DLD1 (cell line): ENCODE data around the gene KCNH6.

Experiments
- in situ Hi-C: cut with HindIII; loops from 2 replicates; pipeline ENCODE4 v1.10.0; 2017; ENCODE audit warnings: low sequenced_read_pairs

The KCNH6 gene

DNA sequence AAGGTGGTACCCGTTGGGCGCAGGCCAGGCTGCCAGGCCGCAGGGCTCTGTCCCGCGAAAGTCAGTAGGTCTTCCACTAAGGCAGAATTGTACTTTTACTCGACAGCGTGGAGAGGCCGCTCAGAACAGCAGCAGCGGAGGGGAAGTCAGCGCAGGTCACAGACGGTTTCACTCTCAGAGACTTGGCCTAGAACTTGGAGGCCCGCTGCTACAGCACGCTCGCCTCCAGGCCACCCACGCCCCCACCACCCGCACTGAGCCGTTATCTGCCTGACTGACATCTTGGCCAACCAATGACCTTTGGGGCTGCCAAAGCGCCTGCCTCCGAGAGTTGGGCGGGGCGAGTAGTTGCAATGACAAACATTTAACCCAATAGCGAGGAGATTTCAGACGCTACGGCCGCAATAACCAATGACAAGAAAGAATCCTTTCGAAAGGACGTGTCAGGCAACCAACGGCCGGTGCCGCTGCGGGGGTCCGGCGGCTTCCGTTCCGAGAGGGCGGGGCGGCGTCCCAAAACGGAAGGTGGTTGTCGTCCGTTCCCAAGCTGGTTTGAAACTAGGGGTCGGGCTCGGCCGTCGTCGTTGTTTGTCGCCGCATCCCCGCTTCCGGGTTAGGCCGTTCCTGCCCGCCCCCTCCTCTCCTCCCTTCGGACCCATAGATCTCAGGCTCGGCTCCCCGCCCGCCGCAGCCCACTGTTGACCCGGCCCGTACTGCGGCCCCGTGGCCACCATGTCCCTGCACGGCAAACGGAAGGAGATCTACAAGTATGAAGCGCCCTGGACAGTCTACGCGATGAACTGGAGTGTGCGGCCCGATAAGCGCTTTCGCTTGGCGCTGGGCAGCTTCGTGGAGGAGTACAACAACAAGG is 27.0 kb downstream of the KCNH6 start, which contains the start of gene DCAF7:
Gene DCAF7, plus strand, starts transcription at position 532 of the 871 bp plus-strand sequence. Its CDS starts 201 bp downstream, at position 733.
- in situ Hi-C loops, result no loop called here

DNA sequence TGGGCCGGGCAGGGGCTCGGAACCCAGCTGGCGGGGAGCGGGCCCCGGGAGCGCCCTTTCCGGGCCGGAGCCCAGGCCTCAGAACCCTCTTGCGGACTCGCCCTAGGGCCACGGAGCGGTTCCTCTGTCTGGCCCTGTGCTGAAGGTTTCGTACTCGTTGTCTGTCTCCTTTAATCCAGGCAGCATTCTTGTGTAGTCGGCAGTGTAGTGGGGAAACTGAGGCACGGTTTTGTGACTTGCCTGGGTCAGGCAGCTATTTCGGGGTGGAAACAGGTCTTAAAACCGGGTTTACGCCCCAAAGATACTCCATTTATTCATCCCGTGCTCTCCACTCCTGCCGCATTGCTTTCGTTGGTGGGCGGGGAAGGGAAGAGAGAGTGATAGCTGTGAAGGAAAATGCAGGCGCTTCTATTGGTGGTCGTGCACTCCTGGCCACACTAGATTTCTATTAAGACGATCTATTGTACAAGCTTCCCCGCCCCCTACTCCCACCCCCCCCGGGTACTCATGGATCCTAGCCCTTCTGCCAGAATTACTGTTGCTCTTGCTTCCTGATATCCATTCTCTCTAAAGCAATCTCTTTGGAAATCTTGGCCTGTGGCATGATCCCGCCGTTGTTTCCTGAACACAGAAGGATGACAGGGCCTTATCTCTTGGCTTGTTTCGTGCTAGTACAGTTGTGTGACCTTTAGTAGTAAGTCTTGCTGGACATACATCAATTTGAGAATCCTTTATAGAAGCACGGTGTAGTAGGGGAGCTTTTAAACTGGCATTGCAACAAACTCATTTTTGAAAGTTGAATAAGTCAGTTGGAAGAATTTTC is 27.9 kb downstream of the KCNH6 start:
- in situ Hi-C loops, result no loop called here

DNA sequence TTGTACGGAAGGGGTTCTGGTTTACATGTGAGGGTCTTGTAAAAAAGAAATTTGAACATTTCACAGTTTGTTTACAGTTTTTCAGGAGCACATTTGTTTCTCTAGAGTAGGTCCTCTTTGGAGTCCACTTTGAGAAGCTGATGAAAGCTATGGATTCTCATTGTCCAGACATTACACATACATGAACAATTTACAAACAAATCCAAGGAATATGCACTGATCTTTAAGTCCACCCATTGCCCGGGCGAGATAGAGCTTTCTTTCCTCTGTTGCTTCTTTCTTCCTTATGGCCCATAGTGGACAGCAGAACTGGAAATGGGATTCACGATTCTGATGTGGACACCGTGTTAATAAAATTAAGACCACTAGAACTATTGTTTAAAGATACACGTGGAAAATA is 29.1 kb downstream of the KCNH6 start:
- in situ Hi-C loops, result no loop called here

DNA sequence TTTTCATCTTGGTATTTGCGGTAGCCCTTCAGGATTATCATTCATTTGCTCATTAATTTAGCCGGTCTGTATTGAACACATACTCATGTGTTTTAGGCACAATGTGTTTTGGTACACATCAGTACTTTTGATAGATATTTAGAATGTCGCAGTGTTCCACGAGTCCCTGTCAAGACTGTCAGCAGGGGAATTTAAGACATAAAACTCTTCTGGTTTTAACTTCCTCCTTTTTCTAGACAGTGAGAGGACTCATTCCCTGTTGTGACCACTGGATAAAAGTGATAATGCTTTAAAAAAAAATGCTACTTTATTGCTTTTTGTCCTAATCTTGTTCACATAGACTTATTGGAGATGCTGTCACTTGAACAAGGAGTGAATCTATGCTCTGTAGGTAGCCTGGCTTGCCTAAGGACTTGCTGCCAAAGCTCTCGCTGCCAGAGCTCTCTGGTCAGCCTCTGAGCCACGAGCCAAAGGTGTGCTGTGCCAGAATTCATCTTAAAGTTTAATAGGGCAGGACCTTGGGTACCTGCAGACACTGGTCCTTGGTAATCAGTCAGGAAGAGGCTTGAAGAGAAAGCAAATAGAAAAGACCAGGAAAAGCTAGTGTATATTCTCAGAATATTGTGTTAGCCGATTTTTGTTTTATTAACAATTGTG is 32.5 kb downstream of the KCNH6 start:
- in situ Hi-C loops, result no loop called here

DNA sequence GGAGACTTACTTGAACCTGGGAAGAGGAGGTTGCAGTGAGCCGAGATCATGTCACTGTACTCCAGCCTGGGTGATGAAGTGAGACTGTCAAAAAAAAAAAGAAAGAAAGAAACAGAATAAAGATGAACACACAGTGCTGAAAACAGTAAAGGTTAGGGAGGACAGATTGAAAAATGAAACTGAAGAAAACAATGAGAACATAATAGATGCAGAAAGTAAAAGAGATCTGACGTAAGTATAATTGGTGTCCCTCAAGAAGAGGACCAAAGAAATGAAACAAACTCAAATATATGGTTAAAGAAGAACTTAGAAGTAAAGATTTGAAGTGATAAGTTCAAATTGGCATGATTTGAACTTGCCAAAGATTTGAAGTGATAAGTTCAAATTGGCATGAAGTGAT is 34.3 kb downstream of the KCNH6 start:
- in situ Hi-C loops, result no loop called here

DNA sequence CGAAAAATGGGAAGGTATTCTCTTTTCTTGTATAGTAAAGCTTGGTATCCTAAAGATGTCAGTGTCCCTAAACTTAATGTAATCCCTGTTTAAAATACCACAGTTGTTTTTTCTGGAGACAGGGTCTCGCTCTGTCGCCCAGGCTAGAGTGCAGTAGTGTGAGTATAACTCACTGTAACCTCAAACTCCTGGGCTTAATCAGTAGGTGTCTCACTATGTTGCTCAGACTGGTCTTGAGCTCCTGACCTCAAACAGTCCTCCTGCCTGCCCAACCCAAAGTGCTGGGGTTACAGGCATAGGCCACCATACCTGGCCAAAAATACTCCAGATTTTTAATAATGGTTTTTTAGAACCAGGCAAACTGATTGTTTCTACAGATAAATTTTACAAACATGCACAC is 35.3 kb downstream of the KCNH6 start:
- in situ Hi-C loops, result no loop called here

DNA sequence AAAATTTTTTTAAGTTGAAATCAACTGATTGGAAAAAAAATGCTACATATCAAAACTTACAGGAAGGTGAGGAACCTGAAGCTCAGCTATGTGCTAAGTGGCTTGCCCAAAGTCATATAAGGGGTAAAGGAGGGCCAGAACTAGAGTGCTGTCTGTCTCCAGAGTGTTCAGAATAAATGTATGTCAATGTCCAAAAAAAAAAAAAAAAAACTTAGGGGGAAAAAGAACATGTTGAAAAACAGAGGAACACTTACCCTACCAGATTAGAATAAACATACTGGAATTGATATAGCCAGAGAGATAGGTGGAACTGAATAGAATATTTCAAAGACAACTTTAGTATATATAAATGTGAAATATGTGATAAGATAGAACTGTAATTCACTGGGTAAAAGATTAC is 38.7 kb downstream of the KCNH6 start:
- in situ Hi-C loops, result no loop called here

DNA sequence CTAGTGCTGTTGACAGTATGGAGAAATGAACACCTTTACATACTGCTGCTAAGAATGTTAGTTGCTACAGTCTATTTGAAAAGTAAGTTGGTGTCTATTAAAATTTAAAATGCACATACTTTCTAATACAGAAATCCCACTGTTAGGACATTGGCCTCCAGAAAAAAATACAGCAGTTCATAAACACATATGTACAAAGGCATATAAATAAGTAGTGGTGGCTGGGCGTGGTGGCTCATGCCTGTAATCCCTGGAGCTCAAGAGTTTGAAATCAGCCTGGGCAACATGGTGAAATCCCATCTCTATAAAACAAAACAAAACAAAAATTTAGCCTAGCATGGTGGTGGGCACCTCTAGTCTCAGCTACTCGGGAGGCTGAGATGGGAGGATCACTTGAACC is 40.2 kb downstream of the KCNH6 start:
- in situ Hi-C loops, result no loop called here

DNA sequence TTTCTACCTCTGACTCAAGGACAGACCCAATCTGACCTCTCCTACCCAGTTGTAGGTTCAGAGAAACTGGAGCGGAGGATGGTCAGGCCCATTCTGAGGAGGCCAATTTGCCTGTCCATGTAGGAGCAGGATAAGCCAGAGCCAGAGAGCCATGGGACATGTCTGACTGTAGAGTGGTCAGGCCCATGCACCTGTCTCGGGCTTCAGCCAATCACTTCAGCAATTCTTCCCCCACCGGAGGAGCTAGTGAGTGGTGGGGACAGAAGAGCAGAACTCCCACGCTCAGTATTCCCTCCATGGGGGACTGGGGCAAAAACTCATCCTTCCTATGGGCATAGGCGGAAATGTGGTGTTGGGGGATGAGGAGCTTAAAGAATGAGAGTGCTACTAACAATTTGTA is 41.4 kb downstream of the KCNH6 start:
- in situ Hi-C loops, result no loop called here

DNA sequence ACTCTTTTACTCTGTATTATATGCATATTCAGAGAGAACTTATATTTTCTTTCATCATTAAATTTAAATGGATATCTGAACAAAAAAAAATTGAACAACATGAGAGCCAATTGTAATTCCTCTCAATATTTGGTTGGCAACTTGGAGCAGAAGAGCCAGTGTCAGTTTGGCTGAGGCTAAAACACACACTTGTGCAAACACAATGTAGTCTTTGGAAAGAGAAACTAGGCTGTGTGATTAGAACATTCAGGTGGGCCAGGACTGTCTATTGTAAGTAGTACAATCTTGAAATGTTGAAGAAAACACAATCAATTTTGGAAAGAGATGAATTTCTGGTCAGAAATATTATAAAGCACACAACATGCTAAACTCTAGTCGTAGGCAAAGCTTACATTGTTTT is 44.1 kb downstream of the KCNH6 start:
- in situ Hi-C loops, result no loop called here

DNA sequence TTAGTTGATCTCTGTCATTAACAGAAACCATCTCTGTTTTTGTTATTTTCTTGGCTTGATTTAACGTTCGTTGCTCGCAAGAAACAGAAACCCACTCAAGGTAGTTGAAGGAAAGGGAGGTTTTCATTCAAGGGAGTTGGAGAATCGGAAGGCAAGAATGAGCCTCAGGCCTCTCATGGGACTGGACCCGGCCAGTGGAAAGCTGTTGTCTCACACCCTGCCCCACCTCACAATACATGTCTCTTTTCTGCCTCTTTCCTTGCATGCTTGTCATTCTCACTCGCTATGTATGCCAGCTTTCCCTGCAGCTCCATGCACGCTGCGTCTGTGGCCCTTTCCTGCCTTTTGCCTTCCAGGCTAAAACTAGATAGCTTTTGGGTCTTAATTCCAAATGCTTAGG is 45.4 kb downstream of the KCNH6 start:
- in situ Hi-C loops, result no loop called here

DNA sequence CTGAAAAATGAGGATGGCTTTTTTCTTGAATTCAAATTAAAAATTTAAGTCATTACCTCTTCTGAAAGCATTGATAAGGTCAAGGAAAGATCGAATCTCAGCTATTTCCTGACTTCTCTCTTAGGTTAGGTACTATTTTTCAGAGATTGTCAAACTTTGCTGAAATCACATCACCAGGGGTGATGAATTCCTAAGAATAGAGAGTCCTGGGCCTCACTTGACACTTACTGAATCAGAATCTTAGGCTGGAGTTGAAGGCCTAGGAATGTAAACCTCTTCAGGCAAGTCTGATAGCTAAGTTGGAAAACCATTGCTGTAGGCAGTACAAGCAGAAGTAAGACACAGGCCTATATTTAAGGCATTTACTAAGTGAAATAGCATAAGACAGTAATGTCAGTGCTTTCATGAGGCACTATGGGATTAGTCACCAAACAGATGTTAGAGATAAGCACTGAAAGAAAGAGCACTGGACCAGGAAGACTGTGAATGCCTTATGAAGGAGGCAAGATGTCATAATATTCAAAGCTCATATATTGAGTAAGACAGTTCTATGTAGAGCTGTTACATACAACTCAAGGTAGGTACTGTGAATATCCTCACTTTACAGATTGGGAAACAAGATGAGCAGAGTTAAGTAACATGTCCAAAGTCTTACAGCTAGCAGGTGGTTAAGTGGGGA is 48.6 kb downstream of the KCNH6 start:
- in situ Hi-C loops, result no loop called here

DNA sequence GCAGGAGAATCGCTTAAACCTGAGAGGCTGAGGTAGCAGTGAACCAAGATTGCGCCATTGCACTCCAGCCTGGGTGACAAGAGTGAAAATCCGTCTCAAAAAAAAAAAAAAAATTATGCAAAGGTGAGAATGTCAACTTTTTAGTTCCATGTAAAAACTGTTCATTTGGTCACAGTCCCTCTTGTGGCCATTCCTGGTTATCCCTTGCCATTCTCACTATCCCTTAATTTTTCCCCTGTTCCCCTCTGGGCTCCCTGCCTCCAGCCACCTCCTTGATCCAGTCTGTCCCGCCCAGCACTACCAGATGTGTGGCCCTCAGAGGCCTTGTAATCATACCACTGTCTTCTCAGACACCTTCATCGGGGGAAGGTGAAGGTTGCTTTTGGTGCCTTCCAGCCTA is 50.5 kb downstream of the KCNH6 start:
- in situ Hi-C loops, result no loop called here

DNA sequence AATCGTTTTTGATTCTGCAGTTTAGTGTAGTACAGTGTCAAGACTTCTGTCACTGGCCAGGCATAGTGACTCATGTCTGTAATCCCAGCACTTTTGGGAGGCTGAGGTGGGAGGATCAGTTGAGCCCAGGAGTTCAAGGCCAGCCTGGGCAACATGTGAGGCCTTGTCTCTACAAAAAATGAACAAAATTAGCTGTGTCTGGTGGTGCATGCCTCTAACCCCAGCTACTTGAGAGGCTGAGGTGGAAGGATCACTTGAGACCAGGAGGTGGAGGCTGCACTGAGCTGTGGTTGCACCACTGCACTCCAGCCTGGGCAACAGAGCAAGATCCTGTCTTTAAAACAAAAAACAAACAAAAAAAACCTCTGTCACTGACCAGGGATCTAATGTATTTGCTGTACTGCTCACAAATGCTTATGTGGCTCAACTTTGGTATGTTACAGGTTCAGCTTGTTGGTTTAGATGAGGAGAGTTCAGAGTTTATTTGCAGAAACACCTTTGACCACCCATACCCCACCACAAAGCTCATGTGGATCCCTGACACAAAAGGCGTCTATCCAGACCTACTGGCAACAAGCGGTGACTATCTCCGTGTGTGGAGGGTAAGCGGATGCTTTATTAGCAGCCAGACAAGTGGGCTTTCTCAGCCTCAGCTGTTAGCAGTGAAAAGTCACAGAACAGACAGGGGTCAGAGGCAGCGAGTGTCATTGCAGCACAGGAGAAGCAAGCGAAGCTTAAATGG is 55.0 kb downstream of the KCNH6 start:
- in situ Hi-C loops, result no loop called here

DNA sequence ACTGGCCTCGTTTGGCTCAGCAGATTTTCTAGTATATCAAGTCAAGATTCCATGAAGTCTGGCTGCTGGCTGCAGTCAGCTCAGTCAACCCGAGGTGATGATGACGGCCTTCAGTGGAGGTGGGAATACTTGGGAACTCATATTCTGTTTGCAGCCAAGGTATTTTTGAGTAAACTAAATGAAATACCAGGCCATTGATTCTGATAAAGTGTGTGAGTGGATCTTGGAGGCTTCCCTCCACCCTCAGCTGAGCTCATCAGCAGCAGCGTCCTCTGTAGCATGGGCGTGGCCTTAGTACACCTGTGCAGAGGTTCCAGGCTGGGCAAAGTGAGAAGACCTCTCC is 55.6 kb downstream of the KCNH6 start:
- in situ Hi-C loops, result no loop called here

DNA sequence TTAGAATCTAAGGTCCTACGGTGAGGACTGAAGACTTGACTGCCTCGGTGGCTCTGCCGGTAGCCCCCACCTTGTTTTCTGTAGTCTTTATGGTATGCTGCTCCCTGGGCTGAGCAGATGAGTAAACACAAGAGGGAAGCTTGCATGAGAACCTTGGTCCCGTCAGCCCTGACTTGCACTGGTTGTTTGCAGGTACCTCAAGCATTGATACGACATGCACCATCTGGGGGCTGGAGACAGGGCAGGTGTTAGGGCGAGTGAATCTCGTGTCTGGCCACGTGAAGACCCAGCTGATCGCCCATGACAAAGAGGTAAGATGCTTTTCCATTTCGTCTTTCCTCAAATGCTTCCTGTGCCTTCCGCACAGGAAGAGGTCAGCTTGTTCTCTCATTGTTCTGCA is 56.5 kb downstream of the KCNH6 start:
- in situ Hi-C loops, result no loop called here

DNA sequence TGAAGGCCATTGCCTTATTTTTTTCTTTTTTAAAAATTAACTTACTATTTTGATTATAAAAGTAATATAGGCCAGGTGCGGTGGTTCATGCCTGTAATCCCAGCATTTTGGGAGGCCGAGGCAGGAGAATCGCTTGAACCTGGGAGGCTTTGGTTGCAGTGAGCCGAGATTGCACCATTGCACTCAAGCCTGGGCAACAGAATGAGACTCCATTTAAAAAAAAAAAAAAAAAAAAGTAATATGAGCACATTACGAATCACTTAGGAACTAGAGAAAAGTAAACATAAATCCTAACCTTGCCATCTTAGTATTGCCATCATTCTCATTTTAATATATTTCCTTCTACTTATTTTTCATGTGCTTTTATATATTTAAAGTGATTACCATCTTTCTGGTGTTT is 64.6 kb downstream of the KCNH6 start:
- in situ Hi-C loops, result no loop called here

DNA sequence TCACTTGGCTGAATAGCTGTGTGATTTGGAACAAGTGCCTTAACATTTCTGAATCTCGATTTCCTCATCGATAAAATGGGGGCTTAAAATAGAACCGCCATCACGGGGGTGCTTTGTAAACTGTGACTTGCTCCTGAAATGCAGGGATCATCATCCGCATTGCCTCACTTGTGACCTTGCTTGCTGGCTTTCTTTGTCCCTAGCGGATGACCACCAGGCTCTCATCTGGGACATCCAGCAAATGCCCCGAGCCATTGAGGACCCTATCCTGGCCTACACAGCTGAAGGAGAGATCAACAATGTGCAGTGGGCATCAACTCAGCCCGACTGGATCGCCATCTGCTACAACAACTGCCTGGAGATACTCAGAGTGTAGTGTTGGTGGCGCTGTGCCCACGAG is 65.6 kb downstream of the KCNH6 start:
- in situ Hi-C loops, result no loop called here

DNA sequence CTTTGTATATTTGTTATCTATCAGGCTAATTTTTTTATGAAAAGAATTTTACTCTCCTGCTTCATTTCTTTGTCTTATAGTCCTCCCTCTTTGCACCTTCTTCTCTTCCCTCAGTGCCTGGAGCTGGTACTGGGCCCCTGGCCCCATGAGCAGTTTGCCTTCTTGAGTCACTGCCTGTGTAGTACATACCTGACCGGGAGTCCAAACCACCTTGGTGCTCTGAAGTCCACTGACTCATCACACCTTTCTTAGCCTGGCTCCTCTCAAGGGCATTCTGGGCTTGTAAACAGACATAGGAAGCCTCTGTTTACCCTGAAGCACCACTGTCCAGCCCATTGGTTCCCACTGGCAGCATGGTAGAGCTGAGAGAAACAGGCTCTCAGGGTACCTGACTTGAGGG is 66.5 kb downstream of the KCNH6 start:
- in situ Hi-C loops, result no loop called here

DNA sequence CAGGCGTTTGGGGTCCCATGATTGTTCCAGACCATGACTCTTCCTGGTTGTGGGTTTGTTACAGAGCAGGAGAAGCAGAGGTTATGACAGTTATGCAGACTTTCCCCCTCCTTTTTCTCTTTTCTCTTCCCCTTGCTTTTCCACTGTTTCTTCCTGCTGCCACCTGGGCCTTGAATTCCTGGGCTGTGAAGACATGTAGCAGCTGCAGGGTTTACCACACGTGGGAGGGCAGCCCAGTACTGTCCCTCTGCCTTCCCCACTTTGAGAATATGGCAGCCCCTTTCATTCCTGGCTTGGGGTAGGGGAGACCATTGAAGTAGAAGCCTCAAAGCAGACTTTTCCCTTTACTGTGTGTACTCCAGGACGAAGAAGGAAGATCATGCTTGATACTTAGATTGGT is 69.6 kb downstream of the KCNH6 start:
- in situ Hi-C loops, result no loop called here
